GM19240 (cell line): Measurements from ENCODE around the gene ABL1.
"Not testable (repeated sequence)": the region's sequence is repeated elsewhere in the genome, so short reads cannot be mapped to it uniquely, and the experiment has no call there.

ENCODE experiments used
- DNase-seq: peaks from one replicate; pipeline ENCODE4 v3.0.0; 2011; ENCODE audit warnings: low spot score; ENCODE audit not compliant: insufficient read length

ABL1 gene

GRCh38 chr9:130834371-130835336 lies at the start of gene ABL1:
Gene ABL1, plus strand, starts transcription at chr9:130835254. Its CDS starts 193 bp downstream, at chr9:130835447.
- DNase-seq: peak; percentile 90

DNA sequence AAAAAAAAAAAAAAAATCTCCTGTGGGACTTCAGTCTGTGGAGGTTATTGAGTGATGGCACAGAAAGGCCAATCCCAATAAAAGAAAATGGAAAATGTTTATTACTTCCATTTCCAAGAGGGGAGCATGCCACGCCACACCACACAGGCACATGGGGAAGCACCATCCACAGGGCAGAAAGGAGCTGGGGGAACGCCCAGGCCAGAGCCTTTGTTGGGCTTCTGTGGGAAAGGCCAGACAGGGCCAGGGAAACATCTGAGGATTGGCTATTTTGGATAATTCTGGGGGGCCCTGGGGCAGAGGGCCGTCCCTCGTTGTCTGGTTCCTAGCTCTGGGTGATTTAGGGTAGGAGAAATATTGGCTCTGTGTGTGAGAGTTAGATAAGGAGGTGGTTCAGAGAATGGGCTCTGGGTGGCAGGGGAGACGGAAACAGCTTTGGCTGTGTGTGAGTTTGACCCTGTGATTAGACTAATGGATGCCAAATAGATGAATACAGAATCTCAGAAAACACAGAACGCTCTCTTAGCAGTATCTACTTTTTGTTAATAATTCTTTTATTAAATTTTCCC lies 49.0 kb upstream of the ABL1 start:
- no peak for DNase-seq

DNA sequence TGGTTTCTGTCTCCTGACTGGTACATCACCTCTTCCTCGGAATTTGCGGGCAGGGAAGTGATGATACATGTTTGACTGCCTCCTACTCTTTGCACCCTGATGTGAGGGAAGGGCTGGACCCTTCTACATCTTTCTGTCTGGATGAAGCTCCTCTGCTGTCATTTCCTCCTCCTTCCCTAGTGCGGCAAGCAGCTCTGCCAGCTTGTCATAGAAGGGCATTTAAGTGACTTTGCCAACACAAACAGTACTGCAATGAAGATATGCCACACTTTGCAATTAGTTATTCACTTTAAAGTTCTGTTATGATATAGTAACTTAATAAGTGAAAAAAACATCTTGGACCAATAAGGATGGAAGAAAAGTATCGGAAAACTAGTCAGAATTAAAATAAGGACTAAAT lies 48.5 kb upstream of the ABL1 start:
- DNase-seq: no peak

- no peak for DNase-seq
Observed at GRCh38 chr9:130789747-130790672, 45.0 kb upstream of the ABL1 start.

GRCh38 chr9:130791303-130791894 lies 43.7 kb upstream of the ABL1 start:
- DNase-seq: no peak

GRCh38 chr9:130793589-130793988 lies 41.5 kb upstream of the ABL1 start:
- no peak for DNase-seq

DNA sequence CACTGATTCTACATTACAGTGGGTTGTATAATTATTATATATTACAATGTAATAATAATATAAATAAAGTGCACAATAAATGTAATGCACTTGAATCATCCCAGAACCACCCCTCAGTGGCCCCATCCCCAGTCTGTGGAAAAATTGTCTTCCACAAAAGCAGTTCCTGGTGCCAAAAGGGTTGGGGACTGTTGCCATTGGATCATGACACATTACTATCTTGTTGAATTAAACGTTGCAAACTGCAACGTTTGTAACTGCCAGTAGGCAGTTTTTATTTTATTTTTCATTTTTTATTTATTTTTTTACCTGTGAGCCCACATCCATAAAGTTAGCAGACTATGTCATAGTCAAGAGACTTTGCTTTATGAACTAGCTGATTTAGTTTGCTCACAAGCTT lies 41.0 kb upstream of the ABL1 start:
- DNase-seq: not testable (repeated sequence)

- DNase-seq: not testable (repeated sequence)
Observed at GRCh38 chr9:130794423-130794822, 40.6 kb upstream of the ABL1 start.

DNA sequence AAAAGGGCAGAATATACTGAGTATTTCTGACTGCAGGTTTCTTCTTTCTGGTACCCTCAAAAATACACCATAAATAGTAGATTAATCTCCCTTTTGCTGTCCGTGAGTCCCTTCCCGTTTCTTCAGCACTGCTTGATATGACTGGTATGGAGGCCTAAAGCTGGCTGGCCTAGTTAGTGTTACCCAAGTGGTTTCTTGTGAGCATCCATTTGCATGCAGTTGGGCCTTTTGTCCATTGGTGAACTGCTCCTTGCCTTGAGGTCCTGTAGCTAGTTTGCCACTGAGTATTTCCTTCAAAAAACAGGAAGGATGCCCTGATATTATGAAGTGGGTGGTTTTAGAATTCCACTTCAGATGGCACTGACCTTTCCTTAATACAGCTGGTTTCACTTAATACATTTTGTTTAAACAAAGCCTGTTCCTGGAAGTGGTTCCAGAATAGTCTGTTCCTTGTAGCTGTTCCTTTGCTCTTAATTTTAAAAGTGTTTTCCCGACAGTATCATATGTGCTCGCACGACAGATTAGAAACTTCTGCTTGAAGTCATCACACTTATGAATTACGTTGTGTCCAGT lies 40.0 kb upstream of the ABL1 start:
- DNase-seq: no peak

DNA sequence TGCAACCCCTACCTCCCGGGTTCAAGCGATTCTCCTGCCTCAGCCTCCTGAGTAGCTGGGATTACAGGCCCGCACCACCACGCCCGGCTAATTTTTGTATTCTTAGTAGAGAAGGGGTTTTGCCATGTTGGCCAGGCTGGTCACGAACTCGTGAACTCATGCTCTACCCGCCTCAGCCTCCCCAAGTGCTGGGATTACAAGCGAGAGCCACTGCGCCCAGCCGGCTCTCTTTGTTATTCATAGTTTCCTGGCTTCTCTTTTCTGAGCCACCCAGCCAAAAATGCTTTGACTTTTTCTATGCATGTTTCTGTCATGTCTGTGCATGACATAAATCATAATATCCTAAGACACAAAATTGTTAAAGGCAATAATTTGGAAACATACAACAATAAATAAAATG lies 31.9 kb upstream of the ABL1 start:
- DNase-seq: not testable (repeated sequence)

GRCh38 chr9:130805510-130806326 lies 29.3 kb upstream of the ABL1 start:
- no peak for DNase-seq

DNA sequence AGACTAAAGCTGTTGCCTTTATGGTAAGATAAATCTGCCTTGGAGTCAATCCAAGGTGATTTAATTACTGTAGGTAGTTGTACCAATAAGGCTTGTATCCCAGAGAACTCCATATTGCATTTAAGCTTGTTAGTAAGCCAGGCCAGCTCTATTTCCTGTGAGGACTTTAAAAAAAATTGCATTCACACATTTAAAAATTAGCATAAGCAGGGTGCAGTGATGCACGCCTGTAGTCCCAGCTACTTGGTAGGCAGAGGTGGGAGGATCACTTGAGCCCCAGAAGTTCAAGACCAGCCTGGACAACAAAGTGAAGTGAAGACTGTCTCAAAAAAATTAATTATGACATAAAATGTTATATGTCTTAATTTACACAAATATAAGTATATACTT lies 28.7 kb upstream of the ABL1 start:
- DNase-seq: no peak

DNA sequence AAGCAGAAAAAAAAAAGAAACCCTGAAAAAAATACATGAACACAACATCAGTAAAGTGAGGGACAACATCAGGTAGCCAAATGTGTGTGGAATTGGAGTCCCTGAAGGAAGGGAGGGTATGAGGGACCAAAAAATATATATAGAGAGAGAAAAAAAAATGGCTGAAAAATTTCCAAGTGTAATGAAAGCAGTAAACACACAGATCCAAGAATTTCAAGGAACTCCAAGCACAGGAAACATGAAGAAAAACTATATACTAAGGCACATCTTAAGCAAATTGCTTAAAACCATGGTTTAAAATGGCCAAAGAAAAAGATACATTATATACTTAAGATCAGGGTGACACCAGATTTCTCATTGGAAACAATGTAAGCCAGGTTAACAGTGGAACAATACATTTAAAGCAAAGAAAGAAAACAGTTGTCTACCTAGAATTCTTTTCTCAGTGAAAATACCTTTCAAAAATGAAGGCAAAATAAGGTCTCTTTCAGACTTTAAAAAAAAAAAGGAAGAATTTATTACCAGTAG lies 24.4 kb upstream of the ABL1 start:
- no peak for DNase-seq

GRCh38 chr9:130815242-130815808 lies 19.7 kb upstream of the ABL1 start:
- DNase-seq: no peak

DNA sequence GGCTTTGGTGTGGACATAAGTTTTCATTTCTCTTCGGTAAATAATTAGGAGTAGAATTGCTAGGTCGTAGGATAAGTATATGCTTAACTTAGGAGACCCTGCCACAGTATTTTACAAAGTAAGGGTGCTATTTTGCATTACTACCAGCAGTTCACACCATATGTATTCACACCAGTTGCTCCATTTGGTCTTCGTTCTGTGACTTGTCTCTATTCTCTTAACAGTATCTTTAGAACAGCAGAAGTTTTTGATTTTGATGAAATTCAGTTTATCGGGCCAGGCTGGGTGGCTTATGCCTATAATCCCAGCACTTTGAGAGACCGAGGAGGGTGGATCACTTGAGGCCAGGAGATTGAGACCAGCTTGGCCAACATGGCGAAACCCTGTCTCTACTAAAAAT lies 17.1 kb upstream of the ABL1 start:
- DNase-seq: no peak

- DNase-seq: no peak
Observed at GRCh38 chr9:130820135-130820738, 14.8 kb upstream of the ABL1 start.

DNA sequence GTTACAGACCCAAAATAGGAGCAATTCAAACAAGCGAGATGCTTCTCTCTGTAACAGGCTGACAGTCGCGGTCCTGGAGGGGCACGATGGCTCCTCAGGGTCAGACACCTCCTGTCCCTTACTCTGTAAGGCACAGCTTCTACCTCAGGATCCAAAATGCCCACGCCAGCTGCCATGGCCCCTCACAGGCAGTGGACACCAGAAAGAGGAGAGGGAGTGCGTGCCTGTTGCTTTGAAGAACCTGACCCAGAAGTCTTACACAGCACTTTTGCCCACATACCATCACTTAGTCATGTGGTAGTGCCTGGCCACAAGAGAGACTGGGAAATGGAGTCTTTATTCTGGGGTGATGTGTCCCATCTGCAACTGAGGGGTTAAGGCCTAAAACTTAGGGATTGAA lies 11.6 kb upstream of the ABL1 start:
- DNase-seq: no peak

DNA sequence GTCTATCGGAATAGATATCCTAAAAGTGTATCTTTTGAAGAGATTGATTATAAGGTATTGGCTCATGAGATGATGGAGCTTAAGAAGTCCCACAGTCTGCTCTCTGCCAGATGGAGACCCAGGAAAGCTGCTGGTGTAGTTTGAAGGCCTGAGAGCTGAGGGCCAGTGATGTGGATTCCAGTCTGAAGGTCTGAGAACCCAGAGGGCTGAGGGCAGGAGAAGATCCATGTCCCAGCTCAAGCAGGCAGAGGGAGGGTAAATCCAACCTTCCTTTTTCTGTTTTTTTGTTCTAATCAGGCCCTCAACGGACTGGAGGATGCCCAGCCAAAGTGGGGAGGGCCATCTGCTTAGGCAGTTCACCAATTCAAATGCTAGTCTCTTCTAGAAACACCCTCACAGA lies 11.0 kb upstream of the ABL1 start:
- no peak for DNase-seq
